Astrocyte of the spinal cord (primary cell): ENCODE data around the gene PIGX.
A peak's percentile ranks its signal among the peaks of the same experiment; 100 is the strongest.

Experiments
- DNase-seq: peaks from one replicate; pipeline ENCODE4 v3.0.0; 2011; ENCODE audit warnings: low read depth, low spot score
- H3K4me3 ChIP-seq: 2 replicates; pipeline ENCODE4 v1.5.1; 2011; ENCODE audit warnings: low read depth, mild to moderate bottlenecking, low read length, moderate library complexity
- CTCF ChIP-seq: IDR thresholded peaks from 2 replicates; pipeline ENCODE4 v1.5.1; 2012; ENCODE audit warnings: low read depth, mild to moderate bottlenecking, low read length, inconsistent platforms
- in situ Hi-C: cut with HindIII; loops from 2 replicates; pipeline ENCODE4 v1.10.0; 2017; ENCODE audit warnings: low sequenced_read_pairs

PIGX gene

DNA sequence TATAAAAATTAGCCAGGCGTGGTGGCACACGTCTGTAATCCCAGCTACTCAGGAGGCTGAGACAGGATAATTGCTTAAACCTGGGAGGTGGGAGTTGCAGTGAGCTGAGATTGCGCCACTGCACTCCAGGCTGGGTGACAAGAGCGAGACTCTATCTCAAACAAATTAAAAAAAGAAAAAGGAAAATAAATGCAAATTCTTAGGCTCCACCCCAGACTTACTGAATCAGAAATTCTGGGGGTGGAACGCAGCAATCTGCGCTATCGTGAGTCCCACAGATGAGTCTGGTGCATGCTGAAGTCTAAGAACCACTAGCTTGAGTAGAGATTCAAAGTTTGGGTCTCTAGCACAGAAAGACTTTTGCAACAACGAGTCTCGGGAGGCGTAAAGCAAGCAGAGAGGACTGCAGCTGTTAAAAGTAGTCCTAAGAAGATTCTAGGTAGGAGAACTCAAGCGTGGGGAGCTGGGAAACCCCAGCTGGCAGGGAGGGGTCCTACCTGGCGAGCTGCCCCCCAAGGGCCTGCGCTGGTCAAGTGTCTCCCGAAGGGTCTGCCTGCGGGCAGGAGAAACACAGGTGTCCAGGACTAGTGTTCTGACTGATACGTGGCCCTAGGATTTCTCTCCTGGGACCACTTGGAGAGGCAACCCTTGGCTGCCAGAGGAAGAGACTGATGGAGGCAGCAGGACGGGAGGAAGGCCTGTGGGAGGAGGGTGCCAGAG lies 22.1 kb upstream of the PIGX start:
- no peak for TF ChIP-seq CTCF
- no peak overlapping the region for H3K4me3 ChIP-seq
- in situ Hi-C loops = no loop called here
- no peak for DNase-seq

- no peak for TF ChIP-seq CTCF
- H3K4me3 ChIP-seq = no peak overlapping the region
- in situ Hi-C loops = no loop called here
- no peak for DNase-seq
Measured at GRCh38 chr3:196691386-196691785, 20.8 kb upstream of the PIGX start.

DNA sequence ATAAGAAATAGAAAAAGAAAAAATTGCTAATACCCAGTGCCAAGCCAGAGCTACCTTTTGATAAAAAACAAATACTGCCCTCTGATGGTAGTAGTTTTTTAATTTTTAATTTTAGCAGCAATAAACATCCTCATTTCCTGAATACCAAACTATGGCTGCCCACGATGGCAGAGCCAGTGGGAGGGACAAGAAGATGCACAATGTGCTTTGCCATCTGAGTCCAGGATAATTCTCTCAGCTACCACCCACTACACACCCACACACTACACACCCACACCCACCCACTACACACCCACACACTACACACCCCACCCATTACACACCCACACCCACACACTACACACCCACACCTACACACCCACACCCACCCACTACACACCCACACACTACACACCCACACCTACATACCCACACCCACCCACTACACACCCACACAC lies 18.0 kb upstream of the PIGX start:
- in situ Hi-C loops = no loop called here
- no peak overlapping the region for H3K4me3 ChIP-seq
- TF ChIP-seq CTCF = peak; percentile 3
- DNase-seq = no peak

DNA sequence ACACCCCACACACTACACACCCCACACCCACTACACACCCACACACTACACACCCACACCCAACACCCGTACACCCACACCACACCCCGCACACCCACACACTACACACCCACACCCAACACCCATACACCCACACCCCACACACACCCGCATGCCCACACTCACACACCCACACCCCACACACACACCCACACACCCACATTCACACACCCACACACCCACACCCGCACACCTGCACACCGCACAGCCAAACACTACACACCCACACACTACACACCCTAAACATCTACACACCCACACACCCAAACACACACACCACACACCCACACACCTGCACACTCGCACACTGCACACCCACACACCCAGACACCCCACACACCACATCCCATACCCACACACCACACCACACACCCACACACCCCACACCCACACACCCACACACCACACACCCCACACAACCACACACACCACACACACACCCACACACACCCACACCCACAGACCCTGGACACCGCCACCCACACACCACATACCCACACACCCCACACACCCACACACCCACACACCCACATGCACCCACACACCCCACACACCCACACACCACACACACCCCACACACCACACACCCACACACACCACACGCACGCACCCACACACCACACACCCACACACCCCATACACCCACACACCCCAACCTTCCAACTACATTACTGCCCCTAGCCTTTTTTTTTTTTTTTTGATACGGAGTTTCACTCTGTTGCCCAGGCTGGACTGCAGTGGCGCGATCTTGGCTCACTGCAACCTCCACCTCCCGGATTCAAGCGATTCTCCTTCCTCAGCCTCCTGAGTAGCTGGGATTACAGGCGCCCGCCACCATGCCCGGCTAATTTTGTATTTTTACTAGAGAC lies 17.0 kb upstream of the PIGX start:
- in situ Hi-C loops = no loop called here
- DNase-seq = no peak

GRCh38 chr3:196695849-196696226 lies 16.3 kb upstream of the PIGX start:
- no peak overlapping the region for H3K4me3 ChIP-seq
- TF ChIP-seq CTCF = no peak
- in situ Hi-C loops = no loop called here
- DNase-seq = no peak

More for the DNA sequence above, 17.0 kb upstream of the PIGX start:
- H3K4me3 ChIP-seq = no peak overlapping the region
- TF ChIP-seq CTCF = no peak

- DNase-seq = no peak
- TF ChIP-seq CTCF = no peak
- in situ Hi-C loops = no loop called here
- H3K4me3 ChIP-seq = no peak overlapping the region
Measured at GRCh38 chr3:196697270-196697669, 14.9 kb upstream of the PIGX start.
